Measurements from ENCODE around the gene AK8. TPM values are rescaled to one million over a fixed set of nuclear protein-coding genes. Genes with fewer than 3 reads are reported as not detected.
A peak's percentile ranks its signal among the peaks of the same experiment; 100 is the strongest.

Gene AK8
- total RNA-seq, 3 donors from 2014 or later (not counting 1 experiment from before 2014, with no cell fraction given) = 0.14 to 0.21 (median 0.18) TPM

DNA sequence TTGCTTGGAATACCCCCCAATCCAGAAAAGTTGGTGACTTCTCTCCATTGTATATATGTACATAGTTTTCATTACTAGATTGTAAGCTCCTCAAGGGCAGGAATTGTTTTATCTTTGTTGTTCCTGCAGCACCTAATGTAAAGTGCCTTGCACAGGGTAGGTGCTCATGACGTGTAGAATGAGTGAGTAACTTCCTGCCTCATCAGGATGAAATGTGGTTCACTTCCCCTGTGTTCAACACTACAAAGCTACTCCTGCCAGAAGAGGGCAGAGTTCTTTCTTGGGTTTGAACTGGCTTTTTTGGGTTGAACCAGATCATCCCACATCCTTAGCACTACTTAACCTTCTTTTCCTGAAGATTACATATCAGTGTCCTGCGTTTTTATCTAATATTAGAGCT, 183.9 kb downstream of the AK8 start:
- TF ChIP-seq, protein P1, sequence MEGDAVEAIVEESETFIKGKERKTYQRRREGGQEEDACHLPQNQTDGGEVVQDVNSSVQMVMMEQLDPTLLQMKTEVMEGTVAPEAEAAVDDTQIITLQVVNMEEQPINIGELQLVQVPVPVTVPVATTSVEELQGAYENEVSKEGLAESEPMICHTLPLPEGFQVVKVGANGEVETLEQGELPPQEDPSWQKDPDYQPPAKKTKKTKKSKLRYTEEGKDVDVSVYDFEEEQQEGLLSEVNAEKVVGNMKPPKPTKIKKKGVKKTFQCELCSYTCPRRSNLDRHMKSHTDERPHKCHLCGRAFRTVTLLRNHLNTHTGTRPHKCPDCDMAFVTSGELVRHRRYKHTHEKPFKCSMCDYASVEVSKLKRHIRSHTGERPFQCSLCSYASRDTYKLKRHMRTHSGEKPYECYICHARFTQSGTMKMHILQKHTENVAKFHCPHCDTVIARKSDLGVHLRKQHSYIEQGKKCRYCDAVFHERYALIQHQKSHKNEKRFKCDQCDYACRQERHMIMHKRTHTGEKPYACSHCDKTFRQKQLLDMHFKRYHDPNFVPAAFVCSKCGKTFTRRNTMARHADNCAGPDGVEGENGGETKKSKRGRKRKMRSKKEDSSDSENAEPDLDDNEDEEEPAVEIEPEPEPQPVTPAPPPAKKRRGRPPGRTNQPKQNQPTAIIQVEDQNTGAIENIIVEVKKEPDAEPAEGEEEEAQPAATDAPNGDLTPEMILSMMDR (IDR thresholded peaks at IDR 0.05) = peak; percentile 33
- peak in 2 of 3 donors; percentile 81 to 89 for ATAC-seq
- no peaks in the 10 kb centered on the region for H3K4me1 ChIP-seq (ENCODE audit: control insufficient read depth, insufficient read depth, low read length)
- peaks cover 5% of the 10 kb centered on the region for H3K9me3 ChIP-seq (ENCODE audit: control insufficient read depth, insufficient read depth, low read length)
- peaks cover 19% of the 10 kb centered on the region for H3K36me3 ChIP-seq (ENCODE audit: control insufficient read depth, insufficient read depth, low read length)
- H3K4me3 ChIP-seq (ENCODE audit: low read length) = no peak overlapping the region
- peak overlapping the region in 1 of 2 donors; percentile 69 for H3K27ac Mint-ChIP-seq
- no peak overlapping the region for H3K27ac ChIP-seq (ENCODE audit: low read length)
- H3K36me3 Mint-ChIP-seq = peaks cover 30% of the 10 kb centered on the region
- peaks cover 5 to 10% of the 10 kb centered on the region in 2 donors for H3K9me3 Mint-ChIP-seq
- intact Hi-C loops (cut with micrococcal nuclease) = no loop called here
- H3K4me3 Mint-ChIP-seq = no peak overlapping the region
- H3K27me3 Mint-ChIP-seq (ENCODE audit: low read depth in 2 of 2) = peaks cover 0 to 12% of the 10 kb centered on the region in 2 donors
- peak in 1 of 2 donors; percentile 57 for DNase-seq
- 13% methylated on average over 1 of the region's 2 CpGs for WGBS (ENCODE audit: insufficient coverage)
- H3K27me3 ChIP-seq (ENCODE audit: control insufficient read depth, insufficient read depth, low read length) = no peaks in the 10 kb centered on the region
- H3K4me1 Mint-ChIP-seq = peaks cover 4 to 8% of the 10 kb centered on the region in 2 donors

DNA sequence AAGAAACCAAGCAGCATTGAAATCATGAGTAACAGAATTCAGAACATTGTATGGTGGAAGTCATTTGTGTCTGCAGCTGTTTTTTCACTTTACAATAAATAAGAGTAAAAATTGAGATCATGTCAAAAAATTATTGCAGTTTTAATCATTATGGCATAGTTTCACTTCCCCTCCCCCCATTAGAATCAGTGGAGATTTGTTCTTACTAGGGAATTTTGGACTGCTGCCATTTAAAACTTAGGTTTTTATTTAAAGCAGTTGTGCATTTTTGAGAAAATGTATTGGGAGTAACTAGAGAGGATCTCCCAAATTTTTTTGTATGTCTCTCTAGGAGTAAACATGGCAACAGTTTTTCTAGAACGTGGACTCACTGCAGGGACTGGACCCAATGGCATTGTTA, 187.4 kb downstream of the AK8 start:
- Histone ChIP-seq H3K9me3 (ENCODE audit: control insufficient read depth, insufficient read depth, low read length) (no peaks in the 10 kb centered on the region), H3K4me3 (ENCODE audit: low read length) (no peak overlapping the region), H3K4me1 (ENCODE audit: control insufficient read depth, insufficient read depth, low read length) (no peaks in the 10 kb centered on the region), H3K27me3 (ENCODE audit: control insufficient read depth, insufficient read depth, low read length) (no peaks in the 10 kb centered on the region), H3K36me3 (ENCODE audit: control insufficient read depth, insufficient read depth, low read length) (peaks cover 51% of the 10 kb centered on the region), H3K27ac (ENCODE audit: low read length) (no peak overlapping the region)
- no peaks in the 10 kb centered on the region for H3K27me3 Mint-ChIP-seq (ENCODE audit: low read depth in 2 of 2)
- DNase-seq (no peak), ATAC-seq (no peak)
- peaks cover 11% of the 10 kb centered on the region for H3K36me3 Mint-ChIP-seq
- no peaks in the 10 kb centered on the region for H3K9me3 Mint-ChIP-seq
- H3K4me1 Mint-ChIP-seq = peaks cover 4 to 8% of the 10 kb centered on the region in 2 donors
- intact Hi-C loops (cut with micrococcal nuclease) = no loop called here
- 86% methylated on average over 1 of the region's 1 CpG for WGBS (ENCODE audit: insufficient coverage)
- no peak overlapping the region for H3K4me3 Mint-ChIP-seq
- no peak overlapping the region for H3K27ac Mint-ChIP-seq
- TF ChIP-seq, protein P1 (IDR thresholded peaks at IDR 0.05) = no peak

DNA sequence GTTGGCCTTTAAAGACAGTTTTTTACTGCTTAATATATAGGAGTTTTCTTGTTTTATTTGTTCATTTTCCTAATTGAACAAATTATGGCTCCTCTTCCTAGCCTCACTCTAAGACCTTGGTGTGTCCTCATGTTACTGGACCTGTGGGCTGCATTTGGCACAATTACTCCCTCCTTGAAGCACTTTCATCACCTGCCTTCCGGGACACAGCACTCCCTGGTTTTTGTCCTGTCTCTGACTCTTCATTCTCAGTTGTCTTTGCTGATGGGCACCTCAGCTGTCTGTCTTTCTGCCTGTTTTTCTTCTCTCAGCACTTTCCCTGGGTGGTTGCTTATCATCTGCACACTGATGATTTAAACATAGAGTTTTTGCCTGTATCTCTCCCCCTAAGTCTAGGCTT, 194.2 kb downstream of the AK8 start:
- Histone ChIP-seq H3K9me3 (ENCODE audit: control insufficient read depth, insufficient read depth, low read length) (no peaks in the 10 kb centered on the region), H3K27ac (ENCODE audit: low read length) (no peak overlapping the region), H3K27me3 (ENCODE audit: control insufficient read depth, insufficient read depth, low read length) (no peaks in the 10 kb centered on the region), H3K4me1 (ENCODE audit: control insufficient read depth, insufficient read depth, low read length) (no peaks in the 10 kb centered on the region), H3K4me3 (ENCODE audit: low read length) (no peak overlapping the region), H3K36me3 (ENCODE audit: control insufficient read depth, insufficient read depth, low read length) (peaks cover 63% of the 10 kb centered on the region)
- 94% methylated on average over 1 of the region's 1 CpG for WGBS (ENCODE audit: insufficient coverage)
- TF ChIP-seq, protein P1 (IDR thresholded peaks at IDR 0.05) = no peak
- DNase-seq = no peak
- H3K4me3 Mint-ChIP-seq = no peak overlapping the region
- ATAC-seq = no peak
- no peaks in the 10 kb centered on the region for H3K27me3 Mint-ChIP-seq (ENCODE audit: low read depth in 2 of 2)
- H3K36me3 Mint-ChIP-seq = peaks cover 20% of the 10 kb centered on the region
- intact Hi-C loops (cut with micrococcal nuclease) = no loop called here
- no peak overlapping the region for H3K27ac Mint-ChIP-seq
- H3K9me3 Mint-ChIP-seq = no peaks in the 10 kb centered on the region
- peaks cover 10 to 12% of the 10 kb centered on the region in 2 donors for H3K4me1 Mint-ChIP-seq

DNA sequence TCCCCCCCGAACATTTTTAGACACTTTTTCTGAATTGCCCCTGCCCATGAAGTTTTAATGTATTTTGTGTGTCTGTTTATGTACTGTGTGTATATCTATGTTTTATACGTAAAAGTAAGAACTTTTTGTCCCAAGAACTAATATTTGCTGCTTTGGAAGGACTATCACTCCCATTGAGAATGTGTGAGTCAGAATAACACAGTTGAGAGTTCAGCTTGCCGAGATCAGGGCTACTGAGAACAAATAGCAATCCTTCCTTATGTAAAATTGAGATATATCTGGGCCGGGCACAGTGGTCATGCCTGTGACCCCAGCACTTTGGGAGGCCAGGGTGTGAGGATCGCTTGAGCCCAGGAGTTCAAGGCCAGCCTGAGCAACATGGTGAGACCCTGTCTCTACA, 196.5 kb downstream of the AK8 start:
- DNase-seq (no peak), ATAC-seq (no peak)
- H3K27me3 ChIP-seq (ENCODE audit: control insufficient read depth, insufficient read depth, low read length) = no peaks in the 10 kb centered on the region
- no peaks in the 10 kb centered on the region for H3K9me3 ChIP-seq (ENCODE audit: control insufficient read depth, insufficient read depth, low read length)
- intact Hi-C loops (cut with micrococcal nuclease) = no loop called here
- no peak overlapping the region for H3K4me3 ChIP-seq (ENCODE audit: low read length)
- no peaks in the 10 kb centered on the region for H3K4me1 ChIP-seq (ENCODE audit: control insufficient read depth, insufficient read depth, low read length)
- 91% methylated on average over 4 of the region's 5 CpGs for WGBS (ENCODE audit: insufficient coverage)
- peaks cover 11% of the 10 kb centered on the region for H3K36me3 Mint-ChIP-seq
- no peak overlapping the region for H3K27ac Mint-ChIP-seq
- H3K27ac ChIP-seq (ENCODE audit: low read length) = no peak overlapping the region
- H3K27me3 Mint-ChIP-seq (ENCODE audit: low read depth in 2 of 2) = no peaks in the 10 kb centered on the region
- H3K4me3 Mint-ChIP-seq = no peak overlapping the region
- peaks cover 54% of the 10 kb centered on the region for H3K36me3 ChIP-seq (ENCODE audit: control insufficient read depth, insufficient read depth, low read length)
- H3K9me3 Mint-ChIP-seq = no peaks in the 10 kb centered on the region
- peaks cover 12 to 20% of the 10 kb centered on the region in 2 donors for H3K4me1 Mint-ChIP-seq
- TF ChIP-seq, protein P1 (IDR thresholded peaks at IDR 0.05) = no peak

Data from natural killer cell (primary cell).